Skeletal muscle satellite cell (primary cell): ENCODE measurements around the gene PRDM1.

ENCODE experiments used
- H3K27me3 ChIP-seq: 2 replicates; pipeline ENCODE4 v1.7.0; 2013; ENCODE audit warnings: low read length; ENCODE audit not compliant: control insufficient read depth, insufficient read depth
- H3K36me3 ChIP-seq: 2 replicates; pipeline ENCODE4 v1.7.0; 2013; ENCODE audit warnings: mild to moderate bottlenecking, control low read depth, low read length; ENCODE audit not compliant: insufficient read depth
- H3K4me1 ChIP-seq: 2 replicates; pipeline ENCODE4 v1.7.0; 2013; ENCODE audit warnings: low read length; ENCODE audit not compliant: control insufficient read depth, insufficient read depth
- H3K4me2 ChIP-seq: 2 replicates; pipeline ENCODE4 v1.7.0; 2013; ENCODE audit warnings: mild to moderate bottlenecking, low read length
- H3K4me3 ChIP-seq: 2 replicates; pipeline ENCODE4 v1.7.0; 2013; ENCODE audit warnings: low read length
- H3K9ac ChIP-seq: 2 replicates; pipeline ENCODE4 v1.7.0; 2013; ENCODE audit warnings: mild to moderate bottlenecking, low read depth, low read length, moderate library complexity
- H3K9me3 ChIP-seq: replicated peaks from 2 replicates; pipeline ENCODE4 v1.7.0; 2013; ENCODE audit warnings: mild to moderate bottlenecking, control low read depth, low read length

Gene PRDM1

GRCh38 chr6:106134906-106135634 is 48.9 kb downstream of the PRDM1 start:
- Histone ChIP-seq H3K9ac (peak overlapping the region; percentile 7), H3K27me3 (no peaks in the 10 kb centered on the region), H3K4me2 (peak overlapping the region; percentile 79), H3K4me3 (peak overlapping the region; percentile 45), H3K9me3 (no peaks in the 10 kb centered on the region), H3K36me3 (no peaks in the 10 kb centered on the region), H3K4me1 (peaks cover 19% of the 10 kb centered on the region)

- no peak overlapping the region for H3K4me3 ChIP-seq
- H3K4me2 ChIP-seq: no peak overlapping the region
- H3K4me1 ChIP-seq: peaks cover 15% of the 10 kb centered on the region
- no peak overlapping the region for H3K9ac ChIP-seq
- no peaks in the 10 kb centered on the region for H3K27me3 ChIP-seq
- H3K9me3 ChIP-seq: no peaks in the 10 kb centered on the region
- no peaks in the 10 kb centered on the region for H3K36me3 ChIP-seq
These were observed 49.9 kb downstream of the PRDM1 start for GRCh38 chr6:106135911-106136571.

GRCh38 chr6:106136845-106137244 is 50.7 kb downstream of the PRDM1 start:
- no peak overlapping the region for H3K4me2 ChIP-seq
- H3K9ac ChIP-seq: no peak overlapping the region
- no peaks in the 10 kb centered on the region for H3K36me3 ChIP-seq
- no peaks in the 10 kb centered on the region for H3K9me3 ChIP-seq
- H3K4me1 ChIP-seq: peaks cover 15% of the 10 kb centered on the region
- H3K4me3 ChIP-seq: no peak overlapping the region
- H3K27me3 ChIP-seq: no peaks in the 10 kb centered on the region

- no peaks in the 10 kb centered on the region for H3K9me3 ChIP-seq
- peaks cover 15% of the 10 kb centered on the region for H3K4me1 ChIP-seq
- H3K27me3 ChIP-seq: no peaks in the 10 kb centered on the region
These were observed 52.0 kb downstream of the PRDM1 start for GRCh38 chr6:106138151-106138550.

GRCh38 chr6:106141441-106142237 is 55.5 kb downstream of the PRDM1 start:
- Histone ChIP-seq H3K9ac (no peak overlapping the region), H3K4me3 (no peak overlapping the region), H3K9me3 (no peaks in the 10 kb centered on the region), H3K4me1 (peaks cover 7% of the 10 kb centered on the region), H3K27me3 (no peaks in the 10 kb centered on the region), H3K36me3 (no peaks in the 10 kb centered on the region), H3K4me2 (no peak overlapping the region)

More at GRCh38 chr6:106138151-106138550, 52.0 kb downstream of the PRDM1 start:
- Histone ChIP-seq H3K4me3 (no peak overlapping the region), H3K9ac (no peak overlapping the region), H3K4me2 (no peak overlapping the region), H3K36me3 (no peaks in the 10 kb centered on the region)

- H3K4me2 ChIP-seq: no peak overlapping the region
- no peak overlapping the region for H3K4me3 ChIP-seq
- H3K9ac ChIP-seq: no peak overlapping the region
- H3K36me3 ChIP-seq: no peaks in the 10 kb centered on the region
- H3K9me3 ChIP-seq: no peaks in the 10 kb centered on the region
- H3K4me1 ChIP-seq: peaks cover 10% of the 10 kb centered on the region
- H3K27me3 ChIP-seq: no peaks in the 10 kb centered on the region
These were observed 56.8 kb downstream of the PRDM1 start for GRCh38 chr6:106142876-106143431.

- H3K4me1 ChIP-seq: peaks cover 10% of the 10 kb centered on the region
- H3K27me3 ChIP-seq: no peaks in the 10 kb centered on the region
- no peak overlapping the region for H3K9ac ChIP-seq
- H3K36me3 ChIP-seq: no peaks in the 10 kb centered on the region
- no peaks in the 10 kb centered on the region for H3K9me3 ChIP-seq
- no peak overlapping the region for H3K4me3 ChIP-seq
- H3K4me2 ChIP-seq: no peak overlapping the region
These were observed 57.5 kb downstream of the PRDM1 start for GRCh38 chr6:106143665-106144064.

GRCh38 chr6:106145144-106145543 is 59.0 kb downstream of the PRDM1 start:
- Histone ChIP-seq H3K9ac (no peak overlapping the region), H3K9me3 (no peaks in the 10 kb centered on the region), H3K36me3 (no peaks in the 10 kb centered on the region), H3K27me3 (no peaks in the 10 kb centered on the region), H3K4me2 (no peak overlapping the region), H3K4me3 (no peak overlapping the region), H3K4me1 (peaks cover 10% of the 10 kb centered on the region)

- Histone ChIP-seq H3K27me3 (no peaks in the 10 kb centered on the region), H3K36me3 (no peaks in the 10 kb centered on the region), H3K9ac (no peak overlapping the region), H3K4me1 (peaks cover 10% of the 10 kb centered on the region), H3K4me2 (no peak overlapping the region), H3K9me3 (no peaks in the 10 kb centered on the region), H3K4me3 (no peak overlapping the region)
These were observed 59.6 kb downstream of the PRDM1 start for GRCh38 chr6:106145741-106146227.

GRCh38 chr6:106146852-106147351 is 60.8 kb downstream of the PRDM1 start:
- peaks cover 10% of the 10 kb centered on the region for H3K4me1 ChIP-seq

GRCh38 chr6:106147476-106147875 is 61.3 kb downstream of the PRDM1 start:
- H3K36me3 ChIP-seq: no peaks in the 10 kb centered on the region
- H3K4me3 ChIP-seq: no peak overlapping the region

More at GRCh38 chr6:106146852-106147351, 60.8 kb downstream of the PRDM1 start:
- Histone ChIP-seq H3K27me3 (no peaks in the 10 kb centered on the region), H3K9me3 (no peaks in the 10 kb centered on the region), H3K4me3 (no peak overlapping the region), H3K9ac (no peak overlapping the region), H3K36me3 (no peaks in the 10 kb centered on the region), H3K4me2 (no peak overlapping the region)

More at GRCh38 chr6:106147476-106147875, 61.3 kb downstream of the PRDM1 start:
- Histone ChIP-seq H3K4me2 (no peak overlapping the region), H3K27me3 (no peaks in the 10 kb centered on the region), H3K9ac (no peak overlapping the region), H3K9me3 (no peaks in the 10 kb centered on the region), H3K4me1 (peaks cover 10% of the 10 kb centered on the region)
